GM23338 (cell line): ENCODE measurements around the gene TNPO3.

Experiments used
- CREB1 ChIP-seq: fragments of 250-450 bp; sonication (Bioruptor Pico); IDR thresholded peaks from 2 replicates; pipeline ENCODE4 v1.5.0; 2020; ENCODE audit warnings: low read depth, mild to moderate bottlenecking, moderate library complexity
- CTCF ChIP-seq, 2 experiments: fragments of 200-600 bp in 1 of 2; sonication (generic) in 1 of 2; conservative IDR thresholded peaks; 2 replicates each; pipeline versions ENCODE4 v1.5.1 to v1.6.1; 2016 to 2017; ENCODE audit warnings: antibody characterized with exemption in 2 of 2, low read depth in 2 of 2, mild to moderate bottlenecking in 2 of 2, moderate library complexity in 1 of 2
- ETS1 ChIP-seq: IDR thresholded peaks from 2 replicates; pipeline ENCODE4 v1.6.1; 2016; ENCODE audit warnings: antibody characterized with exemption
- EZH2 ChIP-seq: fragments of 200-600 bp; sonication (generic); IDR thresholded peaks from one replicate; pipeline ENCODE4 v1.8.0; 2017; ENCODE audit warnings: antibody characterized with exemption, mild to moderate bottlenecking, low read depth; ENCODE audit not compliant: unreplicated experiment
- EZH2phosphoT487 ChIP-seq: fragments of 200-600 bp; sonication (generic); IDR thresholded peaks from one replicate; pipeline ENCODE4 v1.8.1; 2018; ENCODE audit warnings: antibody characterized with exemption; ENCODE audit not compliant: unreplicated experiment
- JUNB ChIP-seq: IDR thresholded peaks from one replicate; pipeline ENCODE4 v1.6.1; 2016; ENCODE audit warnings: antibody characterized with exemption; ENCODE audit not compliant: unreplicated experiment
- NANOG ChIP-seq: IDR thresholded peaks from 2 replicates; pipeline ENCODE4 v1.6.1; 2016; ENCODE audit warnings: antibody characterized with exemption, borderline replicate concordance
- POLR2AphosphoS5 ChIP-seq: IDR thresholded peaks from 2 replicates; pipeline ENCODE4 v1.6.1; 2016; ENCODE audit warnings: antibody characterized with exemption, low read depth
- REST ChIP-seq: IDR thresholded peaks from one replicate; pipeline ENCODE4 v1.6.1; 2018; ENCODE audit warnings: antibody characterized with exemption; ENCODE audit not compliant: unreplicated experiment
- STAT1 ChIP-seq: IDR thresholded peaks from one replicate; pipeline ENCODE4 v1.6.1; 2016; ENCODE audit warnings: antibody characterized with exemption; ENCODE audit not compliant: unreplicated experiment
- ZNF462 ChIP-seq: fragments of 250-450 bp; sonication (Bioruptor Pico); IDR thresholded peaks from 2 replicates; pipeline ENCODE4 v1.5.0; 2020; ENCODE audit warnings: mild to moderate bottlenecking, moderate library complexity

- no peak for TF ChIP-seq CTCF (conservative IDR thresholded peaks at IDR 0.05; ENCODE audit: low read depth in 2 of 2)
- TF ChIP-seq STAT1: no peak
- no peak for TF ChIP-seq POLR2AphosphoS5
- TF ChIP-seq JUNB: no peak
- no peak for TF ChIP-seq EZH2phosphoT487
- TF ChIP-seq REST: no peak
- TF ChIP-seq CREB1: no peak
- no peak for TF ChIP-seq EZH2
- TF ChIP-seq ETS1: no peak
- TF ChIP-seq ZNF462: no peak
- TF ChIP-seq NANOG: no peak
These were observed 46.1 kb downstream of the TNPO3 start for GRCh38 chr7:129008645-129009414.
